IPS-18a (cell line): ENCODE results near the gene IKZF1.

Source experiments
- H3K27ac ChIP-seq: one replicate; pipeline ENCODE4 v1.5.1; 2013; ENCODE audit warnings: low read length
- H3K27me3 ChIP-seq: one replicate; pipeline ENCODE4 v1.6.1; 2013; ENCODE audit warnings: mild to moderate bottlenecking, low read length; ENCODE audit not compliant: control insufficient read depth, insufficient read depth
- H3K36me3 ChIP-seq: one replicate; pipeline ENCODE4 v1.6.1; 2013; ENCODE audit warnings: low read depth, low read length; ENCODE audit not compliant: control insufficient read depth
- H3K4me1 ChIP-seq: one replicate; pipeline ENCODE4 v1.6.1; 2013; ENCODE audit warnings: low read depth, low read length; ENCODE audit not compliant: control insufficient read depth
- H3K4me3 ChIP-seq: one replicate; pipeline ENCODE4 v1.5.1; 2013; ENCODE audit warnings: low read length
- H3K9ac ChIP-seq: one replicate; pipeline ENCODE4 v1.6.1; 2013; ENCODE audit warnings: mild to moderate bottlenecking, low read length, moderate library complexity
- H3K9me3 ChIP-seq: one replicate; pipeline ENCODE4 v1.6.1; 2013; ENCODE audit warnings: low read depth, low read length; ENCODE audit not compliant: control insufficient read depth

IKZF1 gene

DNA sequence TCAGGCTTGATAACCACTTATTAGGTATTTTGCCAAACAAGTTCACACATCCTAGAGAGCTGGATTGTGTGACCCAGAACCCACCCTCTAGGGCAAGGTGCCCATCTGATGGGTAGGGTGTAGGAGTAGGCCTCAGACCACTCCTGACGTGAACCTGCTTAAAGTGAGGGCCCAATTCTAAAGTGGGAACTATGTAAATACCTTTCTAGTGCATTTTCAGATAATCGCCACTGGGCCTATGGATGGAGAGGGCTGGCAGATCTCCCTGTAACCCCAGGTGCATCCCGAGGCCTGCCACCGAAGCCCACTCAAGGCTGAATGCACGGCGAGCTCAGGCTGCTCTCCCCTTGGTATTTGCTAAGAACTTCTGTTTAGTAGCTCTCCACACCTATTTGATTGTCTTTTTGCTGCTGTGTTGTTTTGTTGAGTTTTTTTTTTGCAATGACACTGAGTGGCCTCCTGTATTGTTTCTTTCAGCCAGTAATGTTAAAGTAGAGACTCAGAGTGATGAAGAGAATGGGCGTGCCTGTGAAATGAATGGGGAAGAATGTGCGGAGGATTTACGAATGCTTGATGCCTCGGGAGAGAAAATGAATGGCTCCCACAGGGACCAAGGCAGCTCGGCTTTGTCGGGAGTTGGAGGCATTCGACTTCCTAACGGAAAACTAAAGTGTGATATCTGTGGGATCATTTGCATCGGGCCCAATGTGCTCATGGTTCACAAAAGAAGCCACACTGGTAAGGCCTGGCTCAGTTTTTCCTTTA, 71.7 kb downstream of the IKZF1 start:
- Histone ChIP-seq H3K4me3 (no peak overlapping the region), H3K27ac (no peak overlapping the region), H3K36me3 (no peaks in the 10 kb centered on the region), H3K9me3 (no peaks in the 10 kb centered on the region), H3K4me1 (peaks cover 34% of the 10 kb centered on the region), H3K9ac (no peak overlapping the region), H3K27me3 (no peaks in the 10 kb centered on the region)

GRCh38 chr7:50377356-50377755, 72.8 kb downstream of the IKZF1 start:
- no peaks in the 10 kb centered on the region for H3K27me3 ChIP-seq
- no peak overlapping the region for H3K27ac ChIP-seq
- H3K4me1 ChIP-seq, result peaks cover 41% of the 10 kb centered on the region
- no peak overlapping the region for H3K4me3 ChIP-seq
- no peaks in the 10 kb centered on the region for H3K9me3 ChIP-seq
- H3K36me3 ChIP-seq, result no peaks in the 10 kb centered on the region
- H3K9ac ChIP-seq, result no peak overlapping the region

GRCh38 chr7:50379082-50379481, 74.6 kb downstream of the IKZF1 start:
- H3K4me1 ChIP-seq, result peaks cover 44% of the 10 kb centered on the region
- H3K9ac ChIP-seq, result no peak overlapping the region
- no peaks in the 10 kb centered on the region for H3K27me3 ChIP-seq
- no peaks in the 10 kb centered on the region for H3K9me3 ChIP-seq
- H3K4me3 ChIP-seq, result peak overlapping the region; percentile 44
- no peaks in the 10 kb centered on the region for H3K36me3 ChIP-seq
- H3K27ac ChIP-seq, result peak overlapping the region; percentile 54

GRCh38 chr7:50379539-50379938, 75.0 kb downstream of the IKZF1 start:
- Histone ChIP-seq H3K4me3 (peak overlapping the region; percentile 44), H3K36me3 (no peaks in the 10 kb centered on the region), H3K4me1 (peaks cover 44% of the 10 kb centered on the region), H3K9me3 (no peaks in the 10 kb centered on the region), H3K9ac (no peak overlapping the region), H3K27ac (peak overlapping the region; percentile 54), H3K27me3 (no peaks in the 10 kb centered on the region)

DNA sequence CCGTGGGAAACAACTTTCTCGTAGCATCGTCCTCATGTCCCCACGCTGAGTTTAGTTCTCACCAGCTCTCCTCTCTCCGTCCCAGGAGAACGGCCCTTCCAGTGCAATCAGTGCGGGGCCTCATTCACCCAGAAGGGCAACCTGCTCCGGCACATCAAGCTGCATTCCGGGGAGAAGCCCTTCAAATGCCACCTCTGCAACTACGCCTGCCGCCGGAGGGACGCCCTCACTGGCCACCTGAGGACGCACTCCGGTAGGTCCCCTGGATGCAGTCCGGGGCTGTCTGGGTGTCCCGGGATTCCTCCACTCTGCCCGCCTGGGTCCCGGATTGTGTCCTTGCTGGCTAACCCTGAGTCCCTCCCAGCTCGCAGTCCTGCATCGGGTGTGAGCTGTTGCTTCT, 77.9 kb downstream of the IKZF1 start:
- Histone ChIP-seq H3K4me1 (peaks cover 44% of the 10 kb centered on the region), H3K27ac (no peak overlapping the region), H3K4me3 (no peak overlapping the region), H3K9ac (no peak overlapping the region), H3K9me3 (no peaks in the 10 kb centered on the region), H3K27me3 (no peaks in the 10 kb centered on the region), H3K36me3 (no peaks in the 10 kb centered on the region)

DNA sequence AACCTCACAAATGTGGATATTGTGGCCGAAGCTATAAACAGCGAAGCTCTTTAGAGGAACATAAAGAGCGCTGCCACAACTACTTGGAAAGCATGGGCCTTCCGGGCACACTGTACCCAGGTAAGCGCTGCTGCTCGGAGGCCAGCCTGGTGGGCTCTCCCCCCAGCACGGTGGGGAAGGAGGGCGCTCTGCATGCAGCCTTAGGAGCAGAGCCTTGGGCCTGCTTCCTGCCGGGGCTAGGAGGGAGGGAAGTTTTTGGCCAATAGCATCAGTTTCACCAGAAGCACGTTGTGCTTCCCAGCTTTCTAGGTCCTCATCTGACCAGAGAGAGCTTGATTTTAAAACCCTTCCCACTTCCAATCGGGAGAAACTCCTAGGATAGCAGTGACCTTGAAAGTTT, 82.8 kb downstream of the IKZF1 start:
- Histone ChIP-seq H3K9me3 (no peaks in the 10 kb centered on the region), H3K27me3 (no peaks in the 10 kb centered on the region), H3K9ac (no peak overlapping the region), H3K36me3 (no peaks in the 10 kb centered on the region), H3K27ac (no peak overlapping the region), H3K4me3 (no peak overlapping the region), H3K4me1 (peaks cover 3% of the 10 kb centered on the region)

- Histone ChIP-seq H3K36me3 (no peaks in the 10 kb centered on the region), H3K27me3 (no peaks in the 10 kb centered on the region), H3K9me3 (no peaks in the 10 kb centered on the region), H3K27ac (no peak overlapping the region), H3K9ac (no peak overlapping the region), H3K4me3 (no peak overlapping the region), H3K4me1 (no peaks in the 10 kb centered on the region)
These were observed 85.4 kb downstream of the IKZF1 start for GRCh38 chr7:50389961-50390360.

- Histone ChIP-seq H3K4me3 (no peak overlapping the region), H3K4me1 (no peaks in the 10 kb centered on the region), H3K27me3 (no peaks in the 10 kb centered on the region), H3K9me3 (no peaks in the 10 kb centered on the region), H3K9ac (no peak overlapping the region), H3K27ac (no peak overlapping the region), H3K36me3 (no peaks in the 10 kb centered on the region)
These were observed 86.9 kb downstream of the IKZF1 start for GRCh38 chr7:50391386-50391785.

- no peaks in the 10 kb centered on the region for H3K4me1 ChIP-seq
- no peak overlapping the region for H3K9ac ChIP-seq
- no peaks in the 10 kb centered on the region for H3K36me3 ChIP-seq
- H3K9me3 ChIP-seq, result no peaks in the 10 kb centered on the region
- H3K4me3 ChIP-seq, result no peak overlapping the region
- H3K27ac ChIP-seq, result no peak overlapping the region
- H3K27me3 ChIP-seq, result no peaks in the 10 kb centered on the region
These were observed 88.6 kb downstream of the IKZF1 start for GRCh38 chr7:50393076-50393475.

- no peaks in the 10 kb centered on the region for H3K36me3 ChIP-seq
These were observed 89.2 kb downstream of the IKZF1 start for GRCh38 chr7:50393547-50394252.

DNA sequence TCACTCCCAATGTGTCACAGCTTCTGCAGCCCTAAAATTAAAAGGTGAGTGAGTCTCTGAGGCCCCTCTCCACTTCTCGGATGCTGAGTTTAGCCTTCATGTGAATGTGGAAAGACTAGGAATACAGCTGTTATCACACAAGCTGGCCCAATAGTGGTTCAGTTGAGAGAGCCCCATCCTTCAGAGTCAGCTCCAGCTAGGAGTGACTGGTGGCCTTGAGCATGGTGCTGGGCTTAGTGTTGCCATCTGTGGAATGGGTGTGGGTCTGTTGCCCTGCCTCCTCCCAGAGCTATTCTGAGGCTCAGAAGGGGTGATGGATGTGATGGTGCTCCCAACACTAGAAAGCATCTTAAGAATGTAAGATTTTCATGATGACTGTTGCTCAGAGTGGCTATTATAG, 89.8 kb downstream of the IKZF1 start:
- H3K4me3 ChIP-seq, result no peak overlapping the region
- H3K36me3 ChIP-seq, result no peaks in the 10 kb centered on the region
- H3K9ac ChIP-seq, result no peak overlapping the region
- H3K9me3 ChIP-seq, result no peaks in the 10 kb centered on the region
- no peak overlapping the region for H3K27ac ChIP-seq
- no peaks in the 10 kb centered on the region for H3K4me1 ChIP-seq
- no peaks in the 10 kb centered on the region for H3K27me3 ChIP-seq

More at GRCh38 chr7:50393547-50394252, 89.2 kb downstream of the IKZF1 start:
- H3K9ac ChIP-seq, result no peak overlapping the region
- H3K27me3 ChIP-seq, result no peaks in the 10 kb centered on the region
- H3K9me3 ChIP-seq, result no peaks in the 10 kb centered on the region
- H3K27ac ChIP-seq, result no peak overlapping the region
- H3K4me3 ChIP-seq, result no peak overlapping the region
- H3K4me1 ChIP-seq, result no peaks in the 10 kb centered on the region

GRCh38 chr7:50396856-50397255, 92.3 kb downstream of the IKZF1 start:
- Histone ChIP-seq H3K9ac (no peak overlapping the region), H3K27ac (no peak overlapping the region), H3K4me1 (no peaks in the 10 kb centered on the region), H3K36me3 (no peaks in the 10 kb centered on the region), H3K27me3 (no peaks in the 10 kb centered on the region), H3K9me3 (no peaks in the 10 kb centered on the region), H3K4me3 (no peak overlapping the region)
